Mononuclear cell (primary cell): ENCODE results near the gene SUPT5H. TPM values are rescaled to one million over a fixed set of nuclear protein-coding genes. Genes with fewer than 3 reads are reported as not detected.

ENCODE experiments used
- H3K27me3 ChIP-seq: 2 replicates; pipeline ENCODE4 v1.6.0; 2011; ENCODE audit warnings: low read length, control low read depth; ENCODE audit not compliant: insufficient read depth
- H3K4me1 ChIP-seq: 2 replicates; pipeline ENCODE4 v1.5.1; 2011; ENCODE audit warnings: mild to moderate bottlenecking, low read length, control low read depth; ENCODE audit not compliant: insufficient read depth
- H3K4me3 ChIP-seq: 2 replicates; pipeline ENCODE4 v1.5.1; 2011; ENCODE audit warnings: mild to moderate bottlenecking, low read length, moderate library complexity
- H3K9me3 ChIP-seq: 2 replicates; pipeline ENCODE4 v1.5.1; 2011; ENCODE audit warnings: low read depth, mild to moderate bottlenecking, control low read depth, low read length
- total RNA-seq: library from RNA; depleted of rRNA; stranded (reverse); fragments of >200 nt; gene quantifications from one replicate; pipeline ENCODE4 v1.2.3, GENCODE V29; 2012

Gene SUPT5H
- 124 TPM for total RNA-seq

GRCh38 chr19:39445196-39446111 is at the start of gene SUPT5H:
TSS of gene SUPT5H (plus strand) at chr19:39445582. CDS start at chr19:39445891, 309 bp downstream.
- peaks cover 59% of the 10 kb centered on the region for H3K4me1 ChIP-seq
- H3K27me3 ChIP-seq = no peaks in the 10 kb centered on the region
- H3K9me3 ChIP-seq = no peaks in the 10 kb centered on the region
- peak within 1 kb of the TSS; percentile 99 for H3K4me3 ChIP-seq

- Histone ChIP-seq H3K4me3 (peak overlapping the region; percentile 24), H3K27me3 (no peaks in the 10 kb centered on the region), H3K9me3 (no peaks in the 10 kb centered on the region), H3K4me1 (peaks cover 65% of the 10 kb centered on the region)
These were observed 47.8 kb upstream of the SUPT5H start for GRCh38 chr19:39397360-39398296.

- H3K4me3 ChIP-seq = peak overlapping the region; percentile 24
- peaks cover 68% of the 10 kb centered on the region for H3K4me1 ChIP-seq
- no peaks in the 10 kb centered on the region for H3K27me3 ChIP-seq
- H3K9me3 ChIP-seq = no peaks in the 10 kb centered on the region
These were observed 47.0 kb upstream of the SUPT5H start for GRCh38 chr19:39398297-39398864.

- no peaks in the 10 kb centered on the region for H3K27me3 ChIP-seq
- H3K4me3 ChIP-seq = no peak overlapping the region
- H3K4me1 ChIP-seq = peaks cover 75% of the 10 kb centered on the region
- no peaks in the 10 kb centered on the region for H3K9me3 ChIP-seq
These were observed 45.7 kb upstream of the SUPT5H start for GRCh38 chr19:39399668-39400050.

GRCh38 chr19:39400061-39400460 is 45.3 kb upstream of the SUPT5H start:
- Histone ChIP-seq H3K9me3 (no peaks in the 10 kb centered on the region), H3K27me3 (no peaks in the 10 kb centered on the region), H3K4me1 (peaks cover 79% of the 10 kb centered on the region), H3K4me3 (no peak overlapping the region)

- Histone ChIP-seq H3K4me3 (no peak overlapping the region), H3K9me3 (no peaks in the 10 kb centered on the region), H3K27me3 (no peaks in the 10 kb centered on the region), H3K4me1 (peaks cover 89% of the 10 kb centered on the region)
These were observed 44.3 kb upstream of the SUPT5H start for GRCh38 chr19:39401070-39401548.

- Histone ChIP-seq H3K27me3 (no peaks in the 10 kb centered on the region), H3K4me1 (peaks cover 91% of the 10 kb centered on the region), H3K9me3 (no peaks in the 10 kb centered on the region), H3K4me3 (no peak overlapping the region)
These were observed 43.6 kb upstream of the SUPT5H start for GRCh38 chr19:39401549-39402345.

- H3K9me3 ChIP-seq = no peaks in the 10 kb centered on the region
- peaks cover 84% of the 10 kb centered on the region for H3K4me1 ChIP-seq
- peak overlapping the region; percentile 53 for H3K4me3 ChIP-seq
- H3K27me3 ChIP-seq = no peaks in the 10 kb centered on the region
These were observed 42.8 kb upstream of the SUPT5H start for GRCh38 chr19:39402346-39403300.

GRCh38 chr19:39403331-39404312 is 41.8 kb upstream of the SUPT5H start:
- H3K9me3 ChIP-seq = no peaks in the 10 kb centered on the region
- H3K27me3 ChIP-seq = no peaks in the 10 kb centered on the region
- H3K4me3 ChIP-seq = peak overlapping the region; percentile 53
- H3K4me1 ChIP-seq = peaks cover 78% of the 10 kb centered on the region

GRCh38 chr19:39405261-39405957 is 40.0 kb upstream of the SUPT5H start:
- Histone ChIP-seq H3K4me1 (peaks cover 66% of the 10 kb centered on the region), H3K4me3 (peak overlapping the region; percentile 100), H3K27me3 (no peaks in the 10 kb centered on the region), H3K9me3 (no peaks in the 10 kb centered on the region)

GRCh38 chr19:39405958-39406655 is 39.3 kb upstream of the SUPT5H start:
- no peaks in the 10 kb centered on the region for H3K9me3 ChIP-seq
- H3K27me3 ChIP-seq = no peaks in the 10 kb centered on the region
- H3K4me3 ChIP-seq = peak overlapping the region; percentile 100
- peaks cover 66% of the 10 kb centered on the region for H3K4me1 ChIP-seq
